Measurements from ENCODE around the gene RMDN3.

RMDN3 gene

DNA sequence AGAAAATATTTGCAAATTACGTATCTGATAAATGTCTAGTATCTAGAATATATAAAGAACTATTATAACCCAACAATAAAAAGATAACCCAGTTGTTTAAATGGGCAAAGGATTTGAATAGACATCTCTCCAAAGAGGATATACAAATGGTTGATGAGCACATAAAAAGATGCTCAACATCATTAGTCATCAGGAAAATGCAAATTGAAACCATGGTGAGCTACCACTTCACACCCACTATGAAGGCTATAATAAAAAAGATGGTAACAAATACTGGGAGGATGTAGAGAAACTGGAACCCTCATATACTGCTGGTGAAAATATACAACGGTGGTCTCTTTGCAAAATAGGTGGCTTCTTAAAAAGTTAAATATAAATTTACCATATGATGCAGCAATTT, 32.1 kb downstream of the RMDN3 start:
- no peaks in the 10 kb centered on the region for H3K27me3 Mint-ChIP-seq (ENCODE audit: low read depth, poor library complexity)
- no peaks in the 10 kb centered on the region for H3K4me1 Mint-ChIP-seq
- H3K4me3 Mint-ChIP-seq: no peak overlapping the region
- H3K27ac Mint-ChIP-seq: no peak overlapping the region
- H3K36me3 Mint-ChIP-seq (ENCODE audit: low read depth): peaks cover 13% of the 10 kb centered on the region
- no peak for DNase-seq
- TF ChIP-seq, protein P1, sequence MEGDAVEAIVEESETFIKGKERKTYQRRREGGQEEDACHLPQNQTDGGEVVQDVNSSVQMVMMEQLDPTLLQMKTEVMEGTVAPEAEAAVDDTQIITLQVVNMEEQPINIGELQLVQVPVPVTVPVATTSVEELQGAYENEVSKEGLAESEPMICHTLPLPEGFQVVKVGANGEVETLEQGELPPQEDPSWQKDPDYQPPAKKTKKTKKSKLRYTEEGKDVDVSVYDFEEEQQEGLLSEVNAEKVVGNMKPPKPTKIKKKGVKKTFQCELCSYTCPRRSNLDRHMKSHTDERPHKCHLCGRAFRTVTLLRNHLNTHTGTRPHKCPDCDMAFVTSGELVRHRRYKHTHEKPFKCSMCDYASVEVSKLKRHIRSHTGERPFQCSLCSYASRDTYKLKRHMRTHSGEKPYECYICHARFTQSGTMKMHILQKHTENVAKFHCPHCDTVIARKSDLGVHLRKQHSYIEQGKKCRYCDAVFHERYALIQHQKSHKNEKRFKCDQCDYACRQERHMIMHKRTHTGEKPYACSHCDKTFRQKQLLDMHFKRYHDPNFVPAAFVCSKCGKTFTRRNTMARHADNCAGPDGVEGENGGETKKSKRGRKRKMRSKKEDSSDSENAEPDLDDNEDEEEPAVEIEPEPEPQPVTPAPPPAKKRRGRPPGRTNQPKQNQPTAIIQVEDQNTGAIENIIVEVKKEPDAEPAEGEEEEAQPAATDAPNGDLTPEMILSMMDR (IDR thresholded peaks at IDR 0.05): no peak
- no peaks in the 10 kb centered on the region for H3K9me3 Mint-ChIP-seq

- Mint-ChIP-seq H3K4me3 (no peak overlapping the region), H3K27me3 (ENCODE audit: low read depth, poor library complexity) (no peaks in the 10 kb centered on the region), H3K4me1 (no peaks in the 10 kb centered on the region), H3K9me3 (no peaks in the 10 kb centered on the region), H3K36me3 (ENCODE audit: low read depth) (peaks cover 14% of the 10 kb centered on the region), H3K27ac (no peak overlapping the region)
- DNase-seq: no peak
- TF ChIP-seq, protein P1 (IDR thresholded peaks at IDR 0.05): no peak
Measured at GRCh38 chr15:40722354-40722753, 32.7 kb downstream of the RMDN3 start.

DNA sequence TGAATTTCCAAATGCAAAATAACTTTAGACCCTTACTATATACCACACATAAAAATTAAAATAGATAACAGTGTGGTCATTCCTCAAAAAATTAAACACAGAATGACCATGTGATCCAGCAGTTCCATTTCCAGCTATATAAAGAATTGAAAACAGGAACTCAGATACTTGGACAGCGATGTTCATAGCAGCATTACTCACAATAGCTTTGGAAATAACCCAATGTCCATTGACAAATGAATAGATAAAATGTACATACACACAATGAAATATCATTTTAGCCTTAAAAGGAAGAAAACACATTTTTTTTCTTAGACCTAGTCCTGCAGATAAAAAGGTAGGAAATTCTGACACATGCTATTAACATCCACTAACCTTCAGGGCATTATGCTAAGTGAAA, 33.4 kb downstream of the RMDN3 start:
- H3K4me1 Mint-ChIP-seq: no peaks in the 10 kb centered on the region
- no peaks in the 10 kb centered on the region for H3K27me3 Mint-ChIP-seq (ENCODE audit: low read depth, poor library complexity)
- H3K27ac Mint-ChIP-seq: no peak overlapping the region
- H3K36me3 Mint-ChIP-seq (ENCODE audit: low read depth): peaks cover 16% of the 10 kb centered on the region
- H3K9me3 Mint-ChIP-seq: no peaks in the 10 kb centered on the region
- TF ChIP-seq, protein P1 (IDR thresholded peaks at IDR 0.05): no peak
- no peak for DNase-seq
- no peak overlapping the region for H3K4me3 Mint-ChIP-seq

DNA sequence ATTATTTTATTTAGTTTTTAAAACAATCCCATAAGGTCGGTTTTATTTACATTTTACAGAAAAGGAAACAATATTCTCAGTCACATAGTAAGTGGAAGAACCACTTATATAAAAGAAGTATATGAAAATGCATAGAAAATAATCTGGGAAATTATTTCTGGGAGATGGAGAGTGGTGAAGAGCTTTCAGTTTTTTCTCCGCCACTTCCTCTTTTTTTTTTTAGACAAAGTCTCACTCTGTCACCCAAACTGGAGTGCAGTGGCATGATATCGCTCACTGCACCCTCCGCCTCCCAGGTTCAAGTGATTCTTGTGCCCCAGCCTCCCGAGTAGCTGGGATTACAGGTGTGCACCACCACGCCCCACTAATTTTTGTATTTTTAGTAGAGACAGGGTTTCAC, 38.9 kb downstream of the RMDN3 start:
- H3K4me1 Mint-ChIP-seq: no peaks in the 10 kb centered on the region
- no peaks in the 10 kb centered on the region for H3K27me3 Mint-ChIP-seq (ENCODE audit: low read depth, poor library complexity)
- peaks cover 39% of the 10 kb centered on the region for H3K36me3 Mint-ChIP-seq (ENCODE audit: low read depth)
- TF ChIP-seq, protein P1 (IDR thresholded peaks at IDR 0.05): no peak
- H3K4me3 Mint-ChIP-seq: no peak overlapping the region
- DNase-seq: no peak
- H3K9me3 Mint-ChIP-seq: no peaks in the 10 kb centered on the region
- H3K27ac Mint-ChIP-seq: no peak overlapping the region

DNA sequence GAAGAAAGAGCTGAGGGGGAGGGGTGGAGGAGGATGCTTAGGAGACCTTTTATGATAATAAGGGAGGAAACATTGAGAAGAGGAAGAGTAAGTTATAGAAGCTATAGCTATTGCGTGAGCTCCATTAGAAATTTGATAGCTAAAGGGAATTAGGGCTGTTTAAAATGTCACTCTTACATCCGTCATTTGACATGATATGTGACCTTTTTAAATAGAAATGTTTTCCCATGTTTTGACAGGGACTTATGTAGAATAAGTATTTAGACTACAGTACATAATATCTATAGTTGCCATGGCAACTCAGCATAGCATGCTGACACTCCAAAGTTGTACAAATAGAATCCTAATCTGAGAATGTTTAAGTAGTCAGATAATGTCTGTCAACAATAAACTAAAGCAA, 40.9 kb downstream of the RMDN3 start:
- peaks cover 55% of the 10 kb centered on the region for H3K36me3 Mint-ChIP-seq (ENCODE audit: low read depth)
- no peak overlapping the region for H3K4me3 Mint-ChIP-seq
- no peaks in the 10 kb centered on the region for H3K9me3 Mint-ChIP-seq
- no peak overlapping the region for H3K27ac Mint-ChIP-seq
- no peaks in the 10 kb centered on the region for H3K27me3 Mint-ChIP-seq (ENCODE audit: low read depth, poor library complexity)
- DNase-seq: no peak
- TF ChIP-seq, protein P1 (IDR thresholded peaks at IDR 0.05): no peak
- H3K4me1 Mint-ChIP-seq: no peaks in the 10 kb centered on the region

- TF ChIP-seq, protein P1 (IDR thresholded peaks at IDR 0.05): no peak
- H3K27me3 Mint-ChIP-seq (ENCODE audit: low read depth, poor library complexity): no peaks in the 10 kb centered on the region
- no peak overlapping the region for H3K27ac Mint-ChIP-seq
- no peak for DNase-seq
- no peak overlapping the region for H3K4me3 Mint-ChIP-seq
- no peaks in the 10 kb centered on the region for H3K4me1 Mint-ChIP-seq
- peaks cover 45% of the 10 kb centered on the region for H3K36me3 Mint-ChIP-seq (ENCODE audit: low read depth)
- no peaks in the 10 kb centered on the region for H3K9me3 Mint-ChIP-seq
Measured at GRCh38 chr15:40706121-40706520, 48.9 kb downstream of the RMDN3 start.
